Thyroid gland (tissue), 4 donors: Measurements from ENCODE around the gene TMEM120B.

ENCODE experiments used
- POLR2A ChIP-seq, 2 donors: fragments of 450-650 bp; IDR thresholded peaks; one replicate each; pipeline ENCODE4 v1.6.1; 2017; ENCODE audit warnings: antibody characterized with exemption in 2 of 2, mild to moderate bottlenecking in 2 of 2, moderate library complexity in 1 of 2
- TF ChIP-seq, protein P1 (sequence below), 6 experiments: fragments of 200-600 bp in 3 of 6; fragments of 450-650 bp in 3 of 6; sonication (generic) in 3 of 6; IDR thresholded peaks; one replicate each; pipeline ENCODE4 v1.5.1; 2016 to 2019; ENCODE audit warnings: antibody characterized with exemption in 6 of 6, mild to moderate bottlenecking in 2 of 6, inconsistent platforms in 1 of 6, moderate library complexity in 1 of 6

DNA sequence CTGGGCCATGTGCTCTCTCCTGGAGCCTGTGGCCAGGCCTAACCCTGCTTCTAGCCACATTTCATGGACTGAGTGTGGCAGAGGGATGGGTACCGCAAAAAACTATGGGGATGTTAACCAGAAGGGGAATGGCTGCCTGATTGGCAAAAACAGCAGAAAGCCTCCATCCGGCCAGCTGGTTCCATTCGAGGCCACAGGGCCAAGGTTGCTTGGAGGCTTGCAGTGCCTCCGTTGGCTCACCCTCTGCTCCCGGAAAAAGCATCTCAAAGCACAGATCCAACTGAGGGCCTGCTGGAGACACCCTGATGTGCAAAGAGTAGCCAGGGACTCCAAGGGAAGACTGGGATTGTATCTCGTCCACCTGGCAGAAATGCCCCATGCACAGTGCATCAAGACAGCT lies 16.5 kb downstream of the TMEM120B start:
- TF ChIP-seq POLR2A (IDR thresholded peaks at IDR 0.05), result no peak
- TF ChIP-seq, protein P1, sequence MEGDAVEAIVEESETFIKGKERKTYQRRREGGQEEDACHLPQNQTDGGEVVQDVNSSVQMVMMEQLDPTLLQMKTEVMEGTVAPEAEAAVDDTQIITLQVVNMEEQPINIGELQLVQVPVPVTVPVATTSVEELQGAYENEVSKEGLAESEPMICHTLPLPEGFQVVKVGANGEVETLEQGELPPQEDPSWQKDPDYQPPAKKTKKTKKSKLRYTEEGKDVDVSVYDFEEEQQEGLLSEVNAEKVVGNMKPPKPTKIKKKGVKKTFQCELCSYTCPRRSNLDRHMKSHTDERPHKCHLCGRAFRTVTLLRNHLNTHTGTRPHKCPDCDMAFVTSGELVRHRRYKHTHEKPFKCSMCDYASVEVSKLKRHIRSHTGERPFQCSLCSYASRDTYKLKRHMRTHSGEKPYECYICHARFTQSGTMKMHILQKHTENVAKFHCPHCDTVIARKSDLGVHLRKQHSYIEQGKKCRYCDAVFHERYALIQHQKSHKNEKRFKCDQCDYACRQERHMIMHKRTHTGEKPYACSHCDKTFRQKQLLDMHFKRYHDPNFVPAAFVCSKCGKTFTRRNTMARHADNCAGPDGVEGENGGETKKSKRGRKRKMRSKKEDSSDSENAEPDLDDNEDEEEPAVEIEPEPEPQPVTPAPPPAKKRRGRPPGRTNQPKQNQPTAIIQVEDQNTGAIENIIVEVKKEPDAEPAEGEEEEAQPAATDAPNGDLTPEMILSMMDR (IDR thresholded peaks at IDR 0.05), result no peak
